Spleen (tissue), 7 donors: Measurements from ENCODE around the gene CD300C.
A peak's percentile ranks its signal among the peaks of the same experiment; 100 is the strongest.

Source experiments
- CTCF ChIP-seq, 11 experiments: fragments of 200-600 bp in 7 of 11; fragments of 450-650 bp in 4 of 11; sonication (generic) in 4 of 11; IDR thresholded peaks in 8 of 11; conservative IDR thresholded peaks in 3 of 11; 1 replicate in 7 of 11; 2 replicates in 4 of 11; pipeline versions ENCODE4 v1.4.0 to v1.8.0; 2016 to 2021; ENCODE audit warnings: antibody characterized with exemption in 11 of 11, inconsistent platforms in 4 of 11, mild to moderate bottlenecking in 1 of 11
- POLR2A ChIP-seq, 3 donors: fragments of 450-650 bp; IDR thresholded peaks; one replicate each; pipeline ENCODE4 v1.5.1; 2017; ENCODE audit warnings: antibody characterized with exemption in 3 of 3, mild to moderate bottlenecking in 1 of 3
- POLR2AphosphoS5 ChIP-seq, 3 donors: sonication (generic); formaldehyde crosslinking; IDR thresholded peaks; one replicate each; pipeline ENCODE4 v1.5.1; 2017; ENCODE audit warnings: antibody characterized with exemption in 3 of 3
- donor health status: DM: no; HTN: no; CAD: no; lungs with moderate emphysema.
- donor health status: DM: no; HTN: no; CAD: no.
- donor health status: DM: no; HTN: no; CAD: no.

GRCh38 chr17:74545843-74546230 is at the start of gene CD300C:
- TF ChIP-seq POLR2AphosphoS5 (IDR thresholded peaks at IDR 0.05) (peak in 2 of 3 donors; percentile 35 to 43), POLR2A (IDR thresholded peaks at IDR 0.05) (no peak), CTCF (IDR thresholded peaks at IDR 0.05 in 8 of 11, conservative IDR thresholded peaks at IDR 0.05 in 3 of 11) (no peak)
